Right ventricle myocardium superior (tissue), 1 donor: ENCODE measurements around the gene USP19. TPM values are rescaled to one million over a fixed set of nuclear protein-coding genes. Genes with fewer than 3 reads are reported as not detected.

Experiments
- ATAC-seq: fragments of 200-7000 bp; cut with Tn5 transposase; one replicate; pipeline ENCODE4 v1.9.1; 2020; ENCODE audit warnings: mild to moderate bottlenecking; ENCODE audit not compliant: poor library complexity
- DNase-seq: peaks from one replicate; pipeline ENCODE4 v3.0.0-alpha.2; 2020
- intact Hi-C: fragments of 100-400 bp; cut with DNase I; formaldehyde crosslinking; loops from one replicate; pipeline ENCODE4 v1.11.2; 2022
- long read RNA-seq: library from polyadenylated mRNA; unstranded; transcript quantifications from one replicate; pipeline ENCODE4 v2.0.0, GENCODE V29; 2021
- total RNA-seq: library from RNA; stranded (reverse); fragmentation: NEBNext Ultra II Directional; extraction: Animal tissue kit (Norgen Biotek cat#: 25700); gene quantifications from one replicate; pipeline ENCODE4 v1.2.1, GENCODE V29; 2021
- donor health status: DM: no; HTN: yes; CAD: no; lungs with severe emphysema.

Gene USP19
- 55.5 TPM for total RNA-seq
- long read RNA-seq, full-length matches to known transcripts: 10 of 98 reads
- long read RNA-seq, partial matches to known transcripts: 56 of 98 reads
- long read RNA-seq, other reads (novel, unspliced or antisense): 32 of 98 reads

- DNase-seq: peak; percentile 99
- ATAC-seq: peak; percentile 95
- intact Hi-C loops: no loop called here
These were observed at the start of gene USP19 for GRCh38 chr3:49120438-49121131. Gene USP19, minus strand, starts transcription at chr3:49120823. Its CDS starts 1,678 bp downstream, at chr3:49119145.

- ATAC-seq (no peak), DNase-seq (no peak)
- intact Hi-C loops: no loop called here
These were observed 46.3 kb upstream of the USP19 start for GRCh38 chr3:49166752-49167556.

DNA sequence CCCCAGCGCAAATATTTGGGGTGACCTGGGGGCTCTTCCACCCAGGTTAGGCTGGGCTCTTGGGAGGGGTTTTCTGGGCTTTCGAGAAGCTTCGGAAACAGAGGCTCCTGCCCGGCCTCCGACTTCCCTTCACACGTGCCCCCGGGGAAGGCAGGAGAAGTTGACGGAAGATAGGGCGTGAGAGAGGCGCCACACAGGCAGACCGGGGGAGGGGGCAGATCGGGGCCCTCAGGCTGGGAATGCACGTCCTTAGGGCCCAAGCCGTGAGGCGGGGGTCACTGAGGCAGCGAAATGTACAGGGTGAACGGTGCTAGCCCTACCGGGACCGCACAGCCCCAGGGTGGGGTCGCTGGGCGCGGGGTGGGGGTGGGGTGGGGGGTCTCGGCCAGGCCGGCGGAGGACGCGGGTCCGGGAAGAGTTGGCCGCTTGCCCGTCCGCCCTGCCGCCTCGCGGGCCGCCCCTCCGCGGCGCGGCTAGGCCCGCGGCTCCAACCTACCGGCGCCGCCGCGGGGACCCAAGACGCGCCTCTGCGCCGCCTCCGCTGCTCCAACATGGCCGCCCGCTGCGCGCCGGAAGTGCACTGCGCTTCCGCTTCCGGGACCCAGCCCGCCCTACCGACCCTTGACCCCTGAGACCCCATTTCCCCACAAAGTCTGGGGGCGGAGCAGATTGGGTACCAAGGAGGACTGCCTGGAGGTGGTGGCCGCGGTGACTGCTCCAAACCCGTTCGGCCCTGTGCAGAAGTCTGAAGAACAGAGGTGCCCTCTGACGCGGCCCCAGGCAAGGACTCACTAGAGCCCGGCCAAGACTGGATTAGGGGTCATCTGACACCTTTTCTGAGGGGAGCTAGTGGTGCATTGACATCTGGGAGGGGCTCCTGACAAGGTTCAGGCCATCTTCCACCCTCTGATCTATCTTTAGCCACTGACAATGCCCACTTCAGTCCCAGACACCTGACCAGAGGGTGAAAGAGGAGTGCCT is 45.4 kb upstream of the USP19 start, which contains the start of gene CCDC71:
CCDC71 (minus strand) TSS at position 561 of the 981 bp plus-strand sequence. CDS start 2,123 bp downstream, outside the sequence.
- ATAC-seq (peak; percentile 77), DNase-seq (peak; percentile 90)
- intact Hi-C loops: no loop called here

DNA sequence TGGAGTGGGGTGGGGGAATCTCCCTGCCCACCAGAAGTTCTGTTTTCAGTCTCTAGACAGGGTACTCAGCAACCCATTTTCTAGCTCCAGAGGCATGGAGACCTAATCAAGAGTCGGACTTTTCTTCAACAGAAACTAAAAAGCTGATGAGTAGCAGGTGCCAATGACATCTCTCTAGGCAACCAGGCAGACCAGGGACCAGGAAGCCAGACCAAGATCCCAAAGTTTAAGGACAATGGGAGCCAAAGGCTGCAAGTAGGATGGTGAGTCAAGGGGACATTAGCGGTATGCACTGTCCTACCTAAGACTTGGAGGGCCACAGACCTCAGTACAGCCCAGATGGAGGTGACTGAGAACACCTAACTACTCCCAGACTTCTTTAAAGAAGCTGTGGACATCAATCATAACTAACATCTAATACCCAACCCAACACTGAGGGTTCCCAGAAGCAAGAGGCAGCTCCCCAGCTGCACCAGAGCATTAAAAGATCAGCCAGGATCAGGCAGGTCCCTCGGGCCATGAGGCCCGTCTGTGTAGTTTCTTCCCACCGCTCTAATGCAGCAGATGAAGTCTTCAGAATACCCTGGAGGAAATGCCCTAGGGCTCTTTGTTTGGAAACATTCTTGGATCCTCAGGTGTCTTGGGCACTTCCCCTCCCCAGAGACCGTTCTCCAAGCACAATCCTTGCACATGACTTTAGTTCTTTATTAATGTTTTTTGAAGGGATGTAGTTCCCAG is 44.5 kb upstream of the USP19 start:
- ATAC-seq (no peak), DNase-seq (no peak)
- intact Hi-C loops: no loop called here

DNA sequence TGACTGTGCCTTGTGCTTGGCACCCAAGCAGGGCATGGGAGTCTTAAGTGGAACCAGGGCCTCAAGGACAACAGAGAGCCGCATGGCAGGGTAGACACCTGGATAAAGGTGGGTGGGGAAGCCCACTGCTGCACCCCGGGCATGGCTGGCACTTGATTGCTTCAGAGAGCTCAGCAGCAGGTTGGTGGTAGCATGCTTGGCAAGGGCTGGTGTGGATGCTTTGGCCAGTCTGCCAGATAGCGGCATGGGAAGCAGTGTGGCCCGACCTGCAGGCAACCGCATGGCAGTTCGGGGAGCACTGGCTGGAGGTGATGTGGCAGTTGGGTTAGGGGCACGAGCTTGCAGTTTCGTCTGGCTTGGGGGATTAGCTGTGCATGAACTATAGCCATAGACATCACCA is 43.0 kb upstream of the USP19 start:
- no peak for ATAC-seq
- no peak for DNase-seq
- intact Hi-C loops: no loop called here

DNA sequence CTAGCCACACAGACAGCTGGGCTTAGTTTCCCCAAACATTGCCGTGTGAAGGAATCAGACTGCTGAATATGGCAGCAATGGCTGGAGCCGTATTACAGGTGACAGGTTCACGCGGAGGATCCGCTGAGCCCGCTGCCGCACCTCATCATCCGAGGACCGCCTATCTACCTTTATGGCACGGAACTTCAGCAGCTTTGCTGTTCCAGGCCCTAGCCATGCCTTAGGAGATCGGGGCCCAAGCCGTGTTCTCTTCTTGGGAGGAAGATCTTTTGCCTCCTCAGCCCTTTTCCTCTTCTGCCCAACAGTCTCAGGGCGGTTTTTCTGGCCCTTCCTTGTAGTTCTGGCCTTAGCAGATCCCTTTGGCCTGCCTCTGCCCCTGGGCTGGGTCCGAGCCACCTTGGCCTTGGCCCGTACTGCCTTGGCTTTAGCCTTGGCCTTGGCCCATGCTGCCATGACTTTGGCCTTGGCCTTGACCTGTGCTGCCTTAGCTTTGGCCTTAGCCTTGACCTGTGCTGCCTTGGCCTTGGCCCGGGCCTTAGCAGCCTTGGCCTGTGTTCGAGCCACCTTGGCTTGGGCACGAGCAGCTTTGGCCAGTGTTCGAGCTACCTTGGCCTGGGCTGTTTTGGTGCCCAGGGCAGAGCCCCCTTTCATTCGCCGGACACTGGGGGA is 42.3 kb upstream of the USP19 start:
- intact Hi-C loops: no loop called here
- ATAC-seq (no peak), DNase-seq (no peak)

- DNase-seq: no peak
These were observed 41.3 kb upstream of the USP19 start for GRCh38 chr3:49161808-49162530.

GRCh38 chr3:49161197-49161596 is 40.6 kb upstream of the USP19 start:
- ATAC-seq: no peak
- no peak for DNase-seq
- intact Hi-C loops: no loop called here

More at GRCh38 chr3:49161808-49162530, 41.3 kb upstream of the USP19 start:
- intact Hi-C loops: no loop called here
- ATAC-seq: no peak

DNA sequence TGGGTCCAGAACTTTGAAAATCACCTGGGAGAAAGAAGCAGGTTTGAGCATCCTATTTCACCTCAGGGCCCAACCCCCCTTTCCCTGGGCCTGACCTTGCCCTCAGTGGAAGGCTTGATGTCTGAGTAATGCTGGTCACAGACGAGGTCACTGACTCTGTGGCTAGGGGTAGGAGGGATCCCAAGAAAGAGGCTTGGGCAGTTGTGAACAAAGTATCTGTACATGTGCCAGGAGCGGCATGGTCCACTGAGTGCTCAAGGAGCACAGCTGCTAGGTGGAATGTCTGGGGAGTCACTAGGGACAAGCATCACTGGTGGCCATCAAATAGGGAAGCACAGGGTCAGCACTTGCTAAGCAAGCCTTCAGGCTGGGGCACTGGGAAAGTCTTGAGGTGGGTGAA is 38.2 kb upstream of the USP19 start:
- no peak for DNase-seq
- no peak for ATAC-seq
- intact Hi-C loops: no loop called here

DNA sequence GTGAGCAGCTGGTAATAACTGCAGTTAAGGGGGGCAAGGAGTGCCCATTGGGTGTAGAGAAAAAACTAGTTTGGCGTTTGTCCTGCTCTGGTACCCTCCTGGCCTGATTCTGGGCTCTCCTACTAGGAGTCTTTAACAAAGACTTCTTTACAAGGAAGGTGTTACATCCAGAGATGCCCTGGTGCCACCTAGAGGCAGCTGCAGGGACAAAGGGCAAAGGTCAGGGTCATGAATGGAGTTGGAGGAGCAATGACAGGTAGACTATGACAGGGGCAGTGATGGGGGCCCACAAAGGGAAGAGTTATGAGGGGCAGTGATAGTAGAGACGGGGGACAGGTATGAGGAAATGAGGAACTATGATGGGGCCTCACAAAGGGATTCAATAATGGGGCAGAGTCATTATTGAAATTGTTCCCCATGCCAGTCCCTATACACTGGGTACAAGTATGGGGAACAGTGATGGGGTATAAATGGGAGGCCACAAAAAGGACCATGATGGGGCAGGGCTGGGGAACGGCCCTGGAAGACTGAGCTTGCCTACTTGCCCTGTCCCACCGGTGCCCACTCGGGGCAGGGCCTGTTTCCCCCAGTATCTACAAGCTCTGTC is 37.6 kb upstream of the USP19 start:
- ATAC-seq: peak; percentile 18
- intact Hi-C loops: no loop called here
- no peak for DNase-seq

GRCh38 chr3:49157289-49157688 is 36.7 kb upstream of the USP19 start:
- intact Hi-C loops: no loop called here
- no peak for ATAC-seq
- no peak for DNase-seq

DNA sequence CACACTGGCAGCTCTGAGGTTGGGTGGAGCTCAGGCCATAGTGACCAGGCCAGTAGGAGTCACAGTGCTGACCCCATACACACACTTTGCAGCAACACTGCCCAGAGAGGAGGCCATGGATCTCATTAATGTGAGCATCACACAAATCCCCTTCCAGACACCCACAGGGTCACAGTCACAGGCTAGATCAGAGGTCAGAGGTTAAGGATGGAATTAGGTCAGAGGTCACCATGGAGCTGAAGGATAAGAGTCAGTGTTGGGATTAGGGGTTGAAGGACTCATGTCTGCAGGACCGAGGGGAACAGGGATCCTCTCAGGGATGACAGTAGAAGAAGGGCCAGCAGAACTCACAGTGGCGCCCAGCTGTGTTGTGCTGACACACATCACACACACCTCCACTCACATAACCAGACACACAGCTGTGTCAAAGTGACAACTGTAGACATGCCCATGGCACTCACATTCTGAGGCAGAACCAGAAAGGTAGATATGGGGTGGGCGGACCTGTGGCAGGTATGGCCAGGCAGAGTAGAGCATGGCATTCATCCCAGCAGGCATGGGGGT is 32.8 kb upstream of the USP19 start:
- ATAC-seq: no peak
- no peak for DNase-seq
- intact Hi-C loops: no loop called here

- ATAC-seq (no peak), DNase-seq (no peak)
- intact Hi-C loops: no loop called here
These were observed 31.0 kb upstream of the USP19 start for GRCh38 chr3:49151610-49152009.

GRCh38 chr3:49148159-49148558 is 27.5 kb upstream of the USP19 start:
- DNase-seq: no peak
- no peak for ATAC-seq
- intact Hi-C loops: no loop called here

- intact Hi-C loops: no loop called here
- no peak for DNase-seq
- no peak for ATAC-seq
These were observed 19.5 kb upstream of the USP19 start for GRCh38 chr3:49140080-49140479.

DNA sequence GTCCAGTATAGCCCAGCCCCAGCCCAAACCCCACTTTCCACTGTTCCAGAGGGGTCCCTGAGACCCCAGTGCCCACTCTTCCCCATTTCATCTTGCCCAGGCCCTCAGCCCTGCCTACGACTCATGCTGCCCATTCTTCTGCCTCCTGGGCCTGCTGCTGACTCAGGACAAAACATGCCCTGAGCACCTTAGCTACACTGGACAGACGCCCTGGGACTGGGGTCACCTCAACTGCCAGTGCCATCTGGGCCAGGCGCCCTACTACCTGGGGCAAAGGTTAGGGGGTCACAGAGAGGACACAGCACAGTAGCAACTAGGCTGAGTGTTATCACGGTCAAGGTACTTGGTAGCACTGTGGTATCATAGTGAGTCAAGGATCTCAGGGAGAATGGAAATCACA is 14.9 kb upstream of the USP19 start:
- ATAC-seq (no peak), DNase-seq (no peak)
- intact Hi-C loops: no loop called here
